Neural cell (in vitro differentiated cells): Measurements from ENCODE around the gene ITIH4.

Experiments used
- EZH2 ChIP-seq: fragments of 200-600, 300-800 bp; shearing (Covaris generic), sonication (generic); IDR thresholded peaks from 2 replicates; pipeline ENCODE4 v1.6.1; 2014; ENCODE audit warnings: antibody characterized with exemption, low read length, borderline replicate concordance, mild to moderate bottlenecking; ENCODE audit not compliant: insufficient read depth, poor library complexity, severe bottlenecking
- MXI1 ChIP-seq: fragments of 450-650 bp; conservative IDR thresholded peaks from 2 replicates; pipeline ENCODE4 v1.6.1; 2014; ENCODE audit warnings: antibody characterized with exemption, mild to moderate bottlenecking; ENCODE audit not compliant: poor library complexity, severe bottlenecking
- POLR2AphosphoS5 ChIP-seq: IDR thresholded peaks from 2 replicates; pipeline ENCODE4 v1.6.1; 2012
- REST ChIP-seq: IDR thresholded peaks from 2 replicates; pipeline ENCODE4 v1.6.1; 2012; ENCODE audit warnings: borderline replicate concordance
- TAF1 ChIP-seq: IDR thresholded peaks from 2 replicates; pipeline ENCODE4 v1.6.1; 2012; ENCODE audit warnings: low read depth
- TF ChIP-seq, protein P1 (sequence below): fragments of 450-650 bp; IDR thresholded peaks from 2 replicates; pipeline ENCODE4 v1.5.1; 2014; ENCODE audit warnings: antibody characterized with exemption, mild to moderate bottlenecking, moderate library complexity; ENCODE audit not compliant: poor library complexity, severe bottlenecking

- TF ChIP-seq EZH2: no peak
- TF ChIP-seq, protein P1, sequence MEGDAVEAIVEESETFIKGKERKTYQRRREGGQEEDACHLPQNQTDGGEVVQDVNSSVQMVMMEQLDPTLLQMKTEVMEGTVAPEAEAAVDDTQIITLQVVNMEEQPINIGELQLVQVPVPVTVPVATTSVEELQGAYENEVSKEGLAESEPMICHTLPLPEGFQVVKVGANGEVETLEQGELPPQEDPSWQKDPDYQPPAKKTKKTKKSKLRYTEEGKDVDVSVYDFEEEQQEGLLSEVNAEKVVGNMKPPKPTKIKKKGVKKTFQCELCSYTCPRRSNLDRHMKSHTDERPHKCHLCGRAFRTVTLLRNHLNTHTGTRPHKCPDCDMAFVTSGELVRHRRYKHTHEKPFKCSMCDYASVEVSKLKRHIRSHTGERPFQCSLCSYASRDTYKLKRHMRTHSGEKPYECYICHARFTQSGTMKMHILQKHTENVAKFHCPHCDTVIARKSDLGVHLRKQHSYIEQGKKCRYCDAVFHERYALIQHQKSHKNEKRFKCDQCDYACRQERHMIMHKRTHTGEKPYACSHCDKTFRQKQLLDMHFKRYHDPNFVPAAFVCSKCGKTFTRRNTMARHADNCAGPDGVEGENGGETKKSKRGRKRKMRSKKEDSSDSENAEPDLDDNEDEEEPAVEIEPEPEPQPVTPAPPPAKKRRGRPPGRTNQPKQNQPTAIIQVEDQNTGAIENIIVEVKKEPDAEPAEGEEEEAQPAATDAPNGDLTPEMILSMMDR: no peak
- no peak for TF ChIP-seq REST
- TF ChIP-seq MXI1: no peak
- TF ChIP-seq TAF1: no peak
- TF ChIP-seq POLR2AphosphoS5: no peak
Measured at GRCh38 chr3:52833202-52833601, 2.7 kb upstream of the ITIH4 start.
